ENCODE data around the gene LRMDA. TPM values are rescaled to one million over a fixed set of nuclear protein-coding genes. Genes with fewer than 3 reads are reported as not detected.

LRMDA gene
- total RNA-seq, 1 donor, result under 0.01 TPM

DNA sequence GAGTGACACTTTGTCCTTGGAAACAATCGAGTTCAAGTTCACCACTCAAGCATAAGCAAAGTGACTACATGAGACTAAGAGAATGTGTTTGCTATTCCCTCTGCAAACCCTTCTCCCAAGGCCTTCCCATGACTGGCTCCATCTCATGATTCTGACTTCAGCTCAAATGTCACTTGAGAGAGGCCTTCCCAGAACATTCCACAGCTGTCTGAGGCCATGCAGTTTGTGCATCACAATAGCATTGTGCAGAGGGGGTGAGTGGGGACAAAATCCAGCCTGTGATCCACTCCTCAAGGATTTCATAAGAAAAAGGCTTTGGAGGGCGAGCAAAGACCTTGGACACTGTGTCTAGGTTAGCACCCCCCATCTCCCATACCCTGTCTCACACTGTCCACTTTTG is 6.9 kb upstream of the LRMDA start:
- DNase-seq (ENCODE audit: low read depth), result no peak
- no peak overlapping the region for H3K4me3 ChIP-seq (ENCODE audit: low read depth, low read length)
- TF ChIP-seq, protein P1, sequence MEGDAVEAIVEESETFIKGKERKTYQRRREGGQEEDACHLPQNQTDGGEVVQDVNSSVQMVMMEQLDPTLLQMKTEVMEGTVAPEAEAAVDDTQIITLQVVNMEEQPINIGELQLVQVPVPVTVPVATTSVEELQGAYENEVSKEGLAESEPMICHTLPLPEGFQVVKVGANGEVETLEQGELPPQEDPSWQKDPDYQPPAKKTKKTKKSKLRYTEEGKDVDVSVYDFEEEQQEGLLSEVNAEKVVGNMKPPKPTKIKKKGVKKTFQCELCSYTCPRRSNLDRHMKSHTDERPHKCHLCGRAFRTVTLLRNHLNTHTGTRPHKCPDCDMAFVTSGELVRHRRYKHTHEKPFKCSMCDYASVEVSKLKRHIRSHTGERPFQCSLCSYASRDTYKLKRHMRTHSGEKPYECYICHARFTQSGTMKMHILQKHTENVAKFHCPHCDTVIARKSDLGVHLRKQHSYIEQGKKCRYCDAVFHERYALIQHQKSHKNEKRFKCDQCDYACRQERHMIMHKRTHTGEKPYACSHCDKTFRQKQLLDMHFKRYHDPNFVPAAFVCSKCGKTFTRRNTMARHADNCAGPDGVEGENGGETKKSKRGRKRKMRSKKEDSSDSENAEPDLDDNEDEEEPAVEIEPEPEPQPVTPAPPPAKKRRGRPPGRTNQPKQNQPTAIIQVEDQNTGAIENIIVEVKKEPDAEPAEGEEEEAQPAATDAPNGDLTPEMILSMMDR (IDR thresholded peaks at IDR 0.05; ENCODE audit: insufficient read depth, low read depth, low read length), result no peak

DNA sequence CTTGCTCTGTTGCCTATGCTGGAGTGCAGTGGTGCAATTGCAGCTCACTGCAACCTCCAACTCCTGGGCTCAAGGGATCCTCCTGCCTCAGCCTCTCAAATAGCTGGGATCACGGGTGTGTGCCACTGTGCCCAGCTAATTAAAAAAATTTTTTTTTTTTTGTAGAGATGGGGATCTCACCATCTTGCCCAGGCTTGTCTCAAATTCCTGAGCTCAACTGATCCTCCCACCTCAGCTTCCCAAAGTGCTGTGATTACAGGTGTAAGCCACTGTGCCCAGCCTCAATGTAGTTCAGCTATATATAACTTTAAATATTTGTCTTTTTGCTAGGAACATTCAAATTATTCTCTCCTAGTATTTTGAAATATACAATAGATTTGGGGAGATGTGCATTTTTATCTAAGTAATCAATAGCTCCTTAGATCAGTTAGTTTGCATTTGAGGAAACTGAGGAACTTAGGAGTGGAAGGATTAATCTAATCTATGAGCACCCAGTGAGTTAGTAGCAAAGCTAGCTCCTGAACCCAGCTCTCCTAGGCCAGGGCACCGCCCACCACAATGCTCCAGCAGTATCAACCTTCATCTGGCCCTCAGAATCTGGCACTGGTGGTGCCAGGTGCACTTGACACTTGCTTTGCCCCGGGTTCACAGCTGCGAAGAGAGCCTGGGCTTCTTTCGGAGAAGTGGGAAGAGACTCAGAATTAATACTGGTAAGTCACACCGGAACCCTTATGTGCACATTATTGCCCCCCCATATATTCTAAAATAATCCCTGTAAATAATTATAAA is 5.9 kb upstream of the LRMDA start:
- H3K4me3 ChIP-seq (ENCODE audit: low read depth, low read length), result no peak overlapping the region
- TF ChIP-seq, protein P1 (IDR thresholded peaks at IDR 0.05; ENCODE audit: insufficient read depth, low read depth, low read length), result no peak
- no peak for DNase-seq (ENCODE audit: low read depth)

DNA sequence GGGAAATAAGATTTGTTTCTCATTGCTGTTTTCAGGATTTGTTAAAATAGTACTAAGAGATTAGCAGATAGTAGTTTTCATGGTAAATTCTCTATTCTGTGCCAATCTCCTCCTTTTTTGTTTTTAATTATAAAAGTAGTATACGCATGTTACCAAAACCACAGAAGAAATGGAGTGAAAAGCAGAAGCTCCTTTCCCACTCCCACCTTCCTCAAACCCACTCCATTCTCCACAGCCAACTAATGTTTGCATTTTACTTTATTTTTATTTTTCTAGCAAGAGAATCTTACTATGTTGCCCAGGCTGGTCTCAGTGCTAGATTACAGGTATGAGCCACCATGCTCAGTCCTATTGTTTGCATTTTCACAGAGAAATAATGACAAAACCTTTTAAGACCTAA is 4.5 kb upstream of the LRMDA start:
- TF ChIP-seq, protein P1 (IDR thresholded peaks at IDR 0.05; ENCODE audit: insufficient read depth, low read depth, low read length), result no peak
- no peak for DNase-seq (ENCODE audit: low read depth)
- no peak overlapping the region for H3K4me3 ChIP-seq (ENCODE audit: low read depth, low read length)

DNA sequence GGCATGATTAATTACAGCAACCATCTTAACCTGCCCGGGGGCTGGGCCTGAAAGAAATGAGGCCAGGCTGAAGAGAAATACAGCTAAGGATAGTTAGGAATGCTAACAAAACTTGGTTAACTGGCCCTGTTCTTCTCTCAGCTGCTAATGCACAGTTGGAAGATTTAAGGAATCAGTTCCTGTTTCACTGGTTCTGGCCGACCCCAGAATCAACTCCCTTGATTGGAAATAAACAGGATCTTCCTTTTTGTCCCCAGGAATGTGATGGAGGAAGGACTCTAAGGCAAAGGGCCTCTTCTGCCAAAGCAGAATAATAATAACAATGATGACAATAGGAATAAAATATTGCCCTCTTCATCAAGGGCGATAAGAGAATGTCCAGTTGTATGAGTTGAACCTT is 3.5 kb upstream of the LRMDA start:
- no peak for DNase-seq (ENCODE audit: low read depth)
- no peak overlapping the region for H3K4me3 ChIP-seq (ENCODE audit: low read depth, low read length)
- TF ChIP-seq, protein P1 (IDR thresholded peaks at IDR 0.05; ENCODE audit: insufficient read depth, low read depth, low read length), result no peak

DNA sequence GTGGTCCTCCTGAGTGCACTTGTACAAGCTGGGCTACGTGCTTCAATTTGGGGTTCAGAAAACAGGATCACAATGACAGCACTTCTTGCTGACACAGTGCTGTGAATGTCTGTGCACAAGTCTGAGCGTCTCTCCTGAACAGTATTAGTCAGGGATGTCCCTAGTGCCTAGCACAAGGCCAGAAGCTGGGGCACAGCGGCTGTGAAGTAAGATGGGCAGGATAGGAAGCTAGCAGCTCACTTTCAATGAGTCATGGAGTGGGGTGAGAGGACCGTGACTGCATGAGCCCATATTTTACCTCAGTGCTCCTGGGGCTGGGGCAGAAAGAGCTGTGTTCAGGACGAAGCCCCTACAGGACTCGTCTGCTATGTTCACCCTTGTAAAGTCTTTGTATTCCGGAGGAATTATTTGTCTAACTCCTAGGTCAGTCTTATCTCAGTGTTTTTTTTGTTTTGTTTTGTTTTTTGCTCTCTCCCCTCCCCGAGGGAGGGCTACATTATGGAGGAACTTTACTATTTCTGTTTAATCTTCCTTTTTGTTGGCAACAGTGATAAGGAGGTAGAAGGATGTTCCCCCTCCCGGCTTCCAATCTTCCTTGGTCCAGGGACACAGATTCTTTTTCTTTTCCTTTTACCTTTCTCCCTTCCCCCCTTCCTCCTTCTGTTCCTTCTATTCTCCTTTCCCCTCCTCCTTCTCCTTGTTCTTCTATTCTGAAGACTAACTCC is 2.8 kb upstream of the LRMDA start:
- TF ChIP-seq, protein P1 (IDR thresholded peaks at IDR 0.05; ENCODE audit: insufficient read depth, low read depth, low read length), result no peak
- DNase-seq (ENCODE audit: low read depth), result no peak

DNA sequence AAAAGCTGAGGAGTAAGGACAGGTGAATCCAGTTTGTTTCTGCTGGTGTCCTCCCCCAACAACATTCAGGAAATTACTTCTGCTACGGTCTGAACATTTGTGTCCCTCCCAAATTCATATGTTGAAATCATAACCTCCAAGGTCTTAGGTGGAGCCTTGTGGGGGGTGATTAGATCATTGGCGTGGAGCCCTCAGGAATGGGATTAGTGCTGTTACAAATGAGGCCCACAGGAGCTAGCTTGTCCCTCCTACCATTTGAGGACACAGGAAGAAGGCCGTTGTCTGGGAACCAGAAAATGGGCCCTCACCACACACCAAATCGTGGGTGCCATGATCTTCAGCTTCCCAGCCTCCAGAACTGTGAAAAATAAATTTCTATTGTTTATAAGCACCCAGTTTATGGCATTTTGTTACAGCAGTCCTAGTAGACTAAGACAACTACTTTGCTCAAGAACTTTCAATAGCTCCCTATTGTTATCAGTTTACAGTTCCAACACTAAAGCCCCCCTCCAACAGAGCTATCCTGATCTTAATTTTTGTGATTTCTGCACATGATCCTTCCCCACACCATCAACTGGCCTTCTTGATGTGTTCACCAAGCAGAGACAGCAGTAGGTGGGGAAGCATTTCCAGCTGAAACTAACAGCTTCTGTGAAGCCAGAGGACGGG is 2.1 kb upstream of the LRMDA start:
- TF ChIP-seq, protein P1 (IDR thresholded peaks at IDR 0.05; ENCODE audit: insufficient read depth, low read depth, low read length), result no peak
- no peak for DNase-seq (ENCODE audit: low read depth)
- H3K4me3 ChIP-seq (ENCODE audit: low read depth, low read length), result no peak overlapping the region

More for the DNA sequence above, 2.8 kb upstream of the LRMDA start:
- no peak overlapping the region for H3K4me3 ChIP-seq (ENCODE audit: low read depth, low read length)

All from fibroblast of villous mesenchyme (primary cell).